Hippocampal formation (tissue), 2 donors: Measurements from ENCODE around the gene SNX25.
"Not testable (repeated sequence)": the region's sequence is repeated elsewhere in the genome, so short reads cannot be mapped to it uniquely, and the experiment has no call there.

Source experiments
- DNase-seq, 2 donors: peaks; one replicate each; lab custom pipeline; 2025; lab: John Stamatoyannopoulos, UW

Gene SNX25

GRCh38 chr4:185205073-185205472, 4.3 kb upstream of the SNX25 start:
- DNase-seq = not testable (repeated sequence)

- no peak for DNase-seq
These were observed 3.6 kb upstream of the SNX25 start for GRCh38 chr4:185205697-185206342.

- DNase-seq = no peak
These were observed 1.9 kb upstream of the SNX25 start for GRCh38 chr4:185207466-185207865.

GRCh38 chr4:185209852-185210101, 379 bp downstream of the SNX25 start:
- not testable (repeated sequence) for DNase-seq

GRCh38 chr4:185210102-185210981, 944 bp downstream of the SNX25 start:
- DNase-seq = peak in 1 of 2 donors; percentile 31

GRCh38 chr4:185211035-185211434, 1.6 kb downstream of the SNX25 start:
- DNase-seq = no peak

- DNase-seq = no peak
These were observed 2.2 kb downstream of the SNX25 start for GRCh38 chr4:185211641-185212040.

GRCh38 chr4:185212581-185212980, 3.2 kb downstream of the SNX25 start:
- no peak for DNase-seq

- DNase-seq = no peak
These were observed 4.5 kb downstream of the SNX25 start for GRCh38 chr4:185213877-185214276.

GRCh38 chr4:185215261-185215660, 5.9 kb downstream of the SNX25 start:
- DNase-seq = no peak

- DNase-seq = no peak
These were observed 8.1 kb downstream of the SNX25 start for GRCh38 chr4:185217408-185217975.

GRCh38 chr4:185218312-185218711, 8.9 kb downstream of the SNX25 start:
- DNase-seq = no peak

GRCh38 chr4:185219551-185220344, 10.3 kb downstream of the SNX25 start:
- no peak for DNase-seq

GRCh38 chr4:185221491-185221890, 12.1 kb downstream of the SNX25 start:
- no peak for DNase-seq

- DNase-seq = no peak
These were observed 12.5 kb downstream of the SNX25 start for GRCh38 chr4:185221912-185222311.

- DNase-seq = no peak
These were observed 13.2 kb downstream of the SNX25 start for GRCh38 chr4:185222598-185222997.

- DNase-seq = no peak
These were observed 15.2 kb downstream of the SNX25 start for GRCh38 chr4:185224597-185224996.

- no peak for DNase-seq
These were observed 16.5 kb downstream of the SNX25 start for GRCh38 chr4:185225940-185226339.

- no peak for DNase-seq
These were observed 17.7 kb downstream of the SNX25 start for GRCh38 chr4:185227131-185227551.

GRCh38 chr4:185227713-185228278, 18.4 kb downstream of the SNX25 start:
- DNase-seq = no peak

- no peak for DNase-seq
These were observed 19.8 kb downstream of the SNX25 start for GRCh38 chr4:185229021-185229818.
